HEK293 (cell line): ENCODE results near the gene WDFY2.
A peak's percentile ranks its signal among the peaks of the same experiment; 100 is the strongest.

ENCODE experiments used
- CTCF ChIA-PET: fragments of 350-600 bp; formaldehyde crosslinking; extraction: SDS; loops from one replicate; lab custom pipeline; 2021; ENCODE audit warnings: antibody characterized with exemption; lab: Yijun Ruan, JAX
- POLR2A ChIA-PET: fragments of 300-600 bp; formaldehyde crosslinking; extraction: SDS; loops from one replicate; lab custom pipeline; 2020; ENCODE audit warnings: antibody characterized with exemption, inconsistent platforms; lab: Yijun Ruan, JAX
- H3K27ac ChIP-seq: fragments of 200-500 bp; sonication (Bioruptor generic); 2 replicates; pipeline ENCODE4 v1.5.1; 2014; ENCODE audit warnings: low read depth, low read length, control low read depth, inconsistent platforms; ENCODE audit errors: extremely low read depth
- H3K36me3 ChIP-seq, 2 experiments: fragments of 200-500 bp in 1 of 2; sonication (Bioruptor generic) in 1 of 2; 1 replicate in 1 of 2; 2 replicates in 1 of 2; pipeline ENCODE4 v1.5.1; 2014 to 2017; ENCODE audit warnings: inconsistent platforms in 2 of 2, low read length in 2 of 2; ENCODE audit not compliant: control insufficient read depth in 2 of 2, insufficient read depth in 1 of 2
- H3K4me1 ChIP-seq: fragments of 200-500 bp; sonication (Bioruptor generic); 2 replicates; pipeline ENCODE4 v1.5.1; 2014; ENCODE audit warnings: mild to moderate bottlenecking, low read length, inconsistent platforms; ENCODE audit not compliant: control insufficient read depth, insufficient read depth
- H3K4me3 ChIP-seq: 2 replicates; pipeline ENCODE4 v1.5.1; 2011; ENCODE audit warnings: low read depth, mild to moderate bottlenecking, control low read depth, low read length, moderate library complexity
- H3K9me3 ChIP-seq: fragments of 200-500 bp; sonication (Bioruptor generic); 2 replicates; pipeline ENCODE4 v1.5.1; 2014; ENCODE audit warnings: low read depth, low read length, inconsistent platforms; ENCODE audit not compliant: control insufficient read depth, insufficient read depth
- BCL11B ChIP-seq: fragments of 450-650 bp; formaldehyde crosslinking; IDR thresholded peaks from 2 replicates; pipeline ENCODE4 v1.5.1; 2016; ENCODE audit warnings: low read depth, missing biosample characterization, missing genetic modification characterization
- EGR2 ChIP-seq: fragments of 450-650 bp; formaldehyde crosslinking; IDR thresholded peaks from 2 replicates; pipeline ENCODE4 v1.5.1; 2016; ENCODE audit warnings: low read depth, missing biosample characterization, missing genetic modification characterization
- KLF10 ChIP-seq: fragments of 450-650 bp; IDR thresholded peaks from 2 replicates; pipeline ENCODE4 v1.5.1; 2018; ENCODE audit warnings: missing biosample characterization, mild to moderate bottlenecking, missing genetic modification characterization
- PATZ1 ChIP-seq: fragments of 450-650 bp; formaldehyde crosslinking; IDR thresholded peaks from 2 replicates; pipeline ENCODE4 v1.5.1; 2016; ENCODE audit warnings: missing biosample characterization, missing genetic modification characterization
- PRDM1 ChIP-seq: fragments of 450-650 bp; formaldehyde crosslinking; IDR thresholded peaks from 2 replicates; pipeline ENCODE4; 2016; ENCODE audit warnings: missing biosample characterization, missing genetic modification characterization
- SALL2 ChIP-seq: fragments of 450-650 bp; formaldehyde crosslinking; IDR thresholded peaks from 2 replicates; pipeline ENCODE4 v1.5.0; 2017; ENCODE audit warnings: missing biosample characterization, mild to moderate bottlenecking, missing genetic modification characterization, borderline replicate concordance
- SP7 ChIP-seq: fragments of 450-650 bp; formaldehyde crosslinking; IDR thresholded peaks from 2 replicates; pipeline ENCODE4 v1.5.1; 2016; ENCODE audit warnings: missing biosample characterization, missing genetic modification characterization
- ZBTB1 ChIP-seq: fragments of 450-650 bp; formaldehyde crosslinking; IDR thresholded peaks from 2 replicates; pipeline ENCODE4 v1.5.1; 2016; ENCODE audit warnings: missing biosample characterization, missing genetic modification characterization
- ZBTB49 ChIP-seq: fragments of 450-650 bp; formaldehyde crosslinking; IDR thresholded peaks from 2 replicates; pipeline ENCODE4 v1.5.1; 2016; ENCODE audit warnings: missing biosample characterization, missing genetic modification characterization, low read depth
- ZEB2 ChIP-seq: fragments of 450-650 bp; formaldehyde crosslinking; IDR thresholded peaks from 2 replicates; pipeline ENCODE4 v1.5.1; 2016; ENCODE audit warnings: missing biosample characterization, missing genetic modification characterization
- ZFHX2 ChIP-seq: fragments of 450-650 bp; formaldehyde crosslinking; conservative IDR thresholded peaks from 2 replicates; pipeline ENCODE4 v1.5.1; 2016; ENCODE audit warnings: missing biosample characterization, missing genetic modification characterization
- ZIC2 ChIP-seq: fragments of 450-650 bp; formaldehyde crosslinking; IDR thresholded peaks from 2 replicates; pipeline ENCODE4 v1.5.1; 2016; ENCODE audit warnings: missing biosample characterization, missing genetic modification characterization
- ZNF121 ChIP-seq: fragments of 450-650 bp; formaldehyde crosslinking; IDR thresholded peaks from 2 replicates; pipeline ENCODE4 v1.5.1; 2016; ENCODE audit warnings: missing biosample characterization, missing genetic modification characterization
- ZNF140 ChIP-seq: fragments of 450-650 bp; formaldehyde crosslinking; IDR thresholded peaks from 2 replicates; pipeline ENCODE4 v1.5.1; 2016; ENCODE audit warnings: missing biosample characterization, missing genetic modification characterization
- ZNF157 ChIP-seq: fragments of 450-650 bp; formaldehyde crosslinking; IDR thresholded peaks from 2 replicates; pipeline ENCODE4 v1.5.1; 2016; ENCODE audit warnings: missing biosample characterization, missing genetic modification characterization
- ZNF175 ChIP-seq: fragments of 450-650 bp; formaldehyde crosslinking; IDR thresholded peaks from 2 replicates; pipeline ENCODE4 v1.5.1; 2016; ENCODE audit warnings: missing biosample characterization, missing genetic modification characterization
- ZNF184 ChIP-seq: fragments of 450-650 bp; IDR thresholded peaks from 2 replicates; pipeline ENCODE4 v1.5.1; 2018; ENCODE audit warnings: missing biosample characterization, mild to moderate bottlenecking, missing genetic modification characterization
- ZNF221 ChIP-seq: fragments of 450-650 bp; formaldehyde crosslinking; IDR thresholded peaks from 2 replicates; pipeline ENCODE4 v1.5.1; 2017; ENCODE audit warnings: missing biosample characterization, missing genetic modification characterization, borderline replicate concordance
- ZNF280C ChIP-seq: fragments of 450-650 bp; formaldehyde crosslinking; IDR thresholded peaks from 2 replicates; pipeline ENCODE4 v1.5.1; 2016; ENCODE audit warnings: missing biosample characterization, missing genetic modification characterization
- ZNF585B ChIP-seq: fragments of 450-650 bp; formaldehyde crosslinking; IDR thresholded peaks from 2 replicates; pipeline ENCODE4 v1.5.1; 2016; ENCODE audit warnings: missing biosample characterization, missing genetic modification characterization
- ZNF639 ChIP-seq: fragments of 450-650 bp; formaldehyde crosslinking; IDR thresholded peaks from 2 replicates; pipeline ENCODE4 v1.5.1; 2016; ENCODE audit warnings: missing biosample characterization, missing genetic modification characterization
- ZNF670 ChIP-seq: fragments of 450-650 bp; formaldehyde crosslinking; IDR thresholded peaks from 2 replicates; pipeline ENCODE4 v1.5.1; 2016; ENCODE audit warnings: missing biosample characterization, missing genetic modification characterization, low read depth
- ZNF704 ChIP-seq: fragments of 450-650 bp; formaldehyde crosslinking; IDR thresholded peaks from 2 replicates; pipeline ENCODE4 v1.5.1; 2016; ENCODE audit warnings: missing biosample characterization, missing genetic modification characterization
- ZXDB ChIP-seq: fragments of 450-650 bp; formaldehyde crosslinking; IDR thresholded peaks from 2 replicates; pipeline ENCODE4 v1.5.1; 2016; ENCODE audit warnings: missing biosample characterization, missing genetic modification characterization

The WDFY2 gene

GRCh38 chr13:51740698-51741097, 156.4 kb downstream of the WDFY2 start:
- POLR2A ChIA-PET = no interaction called here
- TF ChIP-seq KLF10 (tag by site-specific recombination) (no peak), ZFHX2 (no peak), ZNF280C (tag by site-specific recombination) (no peak), ZNF175 (tag by site-specific recombination) (no peak), ZIC2 (no peak), ZNF639 (tag by site-specific recombination) (no peak), SP7 (tag by site-specific recombination) (no peak), PATZ1 (tag by site-specific recombination) (no peak), ZBTB1 (tag by site-specific recombination) (no peak), ZBTB49 (tag by site-specific recombination) (no peak)
- TF ChIP-seq, all 188 proteins: peak for 0

GRCh38 chr13:51742031-51742430, 157.8 kb downstream of the WDFY2 start:
- CTCF ChIA-PET = interaction anchor here (1.1 kb wide), 1 partner anchor 9 kb away, joined by 3 read pairs; no protein-coding TSS in a partner anchor
- no peaks in the 10 kb centered on the region for H3K9me3 ChIP-seq
- TF ChIP-seq ZNF184 (no peak), PRDM1 (peak; percentile 31; the same call in 1 of the 2 replicates)
- TF ChIP-seq, all 188 proteins: peak for 1
- Histone ChIP-seq H3K27ac (no peak overlapping the region), H3K4me3 (no peak overlapping the region), H3K36me3 (no peaks in the 10 kb centered on the region), H3K4me1 (no peaks in the 10 kb centered on the region)
- POLR2A ChIA-PET = no interaction called here

More at GRCh38 chr13:51740698-51741097, 156.4 kb downstream of the WDFY2 start:
- no peaks in the 10 kb centered on the region for H3K4me1 ChIP-seq
- no peak overlapping the region for H3K4me3 ChIP-seq
- no peaks in the 10 kb centered on the region for H3K9me3 ChIP-seq
- H3K27ac ChIP-seq = no peak overlapping the region
- CTCF ChIA-PET = no interaction called here
- H3K36me3 ChIP-seq = no peaks in the 10 kb centered on the region

- POLR2A ChIA-PET = no interaction called here
- CTCF ChIA-PET = interaction anchor here (1.1 kb wide), 1 partner anchor 9 kb away, joined by 3 read pairs; no protein-coding TSS in a partner anchor
- Histone ChIP-seq H3K27ac (no peak overlapping the region), H3K4me3 (no peak overlapping the region), H3K36me3 (no peaks in the 10 kb centered on the region), H3K4me1 (no peaks in the 10 kb centered on the region), H3K9me3 (no peaks in the 10 kb centered on the region)
- no peak for TF ChIP-seq ZNF585B
- TF ChIP-seq ZNF140 = no peak
- no peak for TF ChIP-seq ZNF121 (tag by site-specific recombination)
- TF ChIP-seq SALL2 (tag by site-specific recombination) = no peak
- no peak for TF ChIP-seq ZEB2 (tag by site-specific recombination)
- no peak for TF ChIP-seq ZNF157 (tag by site-specific recombination)
- TF ChIP-seq ZNF704 (tag by site-specific recombination) = no peak
- TF ChIP-seq ZNF670 (tag by site-specific recombination) = no peak
- TF ChIP-seq BCL11B (tag by site-specific recombination) = no peak
- no peak for TF ChIP-seq ZNF221 (tag by site-specific recombination)
- TF ChIP-seq ZXDB (tag by site-specific recombination) = no peak
- no peak for TF ChIP-seq EGR2
Observed at GRCh38 chr13:51742611-51743010, 158.3 kb downstream of the WDFY2 start.
